ENCODE data around the gene EPHA2.

DNA sequence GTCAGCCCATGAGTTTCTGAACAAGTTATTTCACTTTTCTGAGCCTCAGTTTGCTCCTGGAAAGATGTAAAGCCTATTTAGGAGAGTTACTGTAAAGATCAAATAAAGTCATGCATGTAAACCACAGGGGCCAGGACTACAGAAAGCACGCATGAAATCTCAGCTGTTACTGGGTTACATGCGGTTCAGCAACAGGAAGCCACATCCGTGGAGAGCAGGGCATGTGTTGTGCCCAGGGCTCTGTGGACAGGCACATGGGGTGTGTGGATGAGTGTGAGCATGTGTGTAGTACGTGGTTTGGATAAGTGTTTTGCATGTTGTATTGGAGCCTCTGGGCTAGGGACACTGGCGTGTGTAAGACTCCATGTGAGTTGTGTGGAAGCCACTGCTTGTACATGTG lies 2.2 kb upstream of the EPHA2 start:
- TF ChIP-seq POLR2A (IDR thresholded peaks at IDR 0.05) (no peak), CTCF (IDR thresholded peaks at IDR 0.05) (no peak), POLR2AphosphoS5 (IDR thresholded peaks at IDR 0.05; ENCODE audit: insufficient read depth in 1 of 2, low read depth in 1 of 2) (no peak)
